ENCODE measurements around the gene BMPER.

Gene BMPER

GRCh38 chr7:33905389-33906032, at the start of gene BMPER:
TSS of gene BMPER (plus strand) at chr7:33905539. CDS start at chr7:33905614, 75 bp downstream.
- DNase-seq = no peak

GRCh38 chr7:33861947-33862346, 43.4 kb upstream of the BMPER start:
- no peak for DNase-seq

- no peak for DNase-seq
Observed at GRCh38 chr7:33862946-33863814, 42.2 kb upstream of the BMPER start.

- no peak for DNase-seq
Observed at GRCh38 chr7:33868166-33868565, 37.2 kb upstream of the BMPER start.

- DNase-seq = no peak
Observed at GRCh38 chr7:33869176-33869575, 36.2 kb upstream of the BMPER start.

GRCh38 chr7:33870120-33870519, 35.2 kb upstream of the BMPER start:
- DNase-seq = no peak

- no peak for DNase-seq
Observed at GRCh38 chr7:33872870-33873269, 32.5 kb upstream of the BMPER start.

- DNase-seq = peak; percentile 36
Observed at GRCh38 chr7:33873518-33873917, 31.8 kb upstream of the BMPER start.

GRCh38 chr7:33873981-33874750, 31.2 kb upstream of the BMPER start:
- no peak for DNase-seq

- DNase-seq = no peak
Observed at GRCh38 chr7:33874943-33875342, 30.4 kb upstream of the BMPER start.

GRCh38 chr7:33876596-33877274, 28.6 kb upstream of the BMPER start:
- DNase-seq = no peak

- no peak for DNase-seq
Observed at GRCh38 chr7:33880787-33881186, 24.6 kb upstream of the BMPER start.

GRCh38 chr7:33881316-33881715, 24.0 kb upstream of the BMPER start:
- no peak for DNase-seq

GRCh38 chr7:33882040-33882837, 23.1 kb upstream of the BMPER start:
- no peak for DNase-seq

GRCh38 chr7:33882950-33883670, 22.2 kb upstream of the BMPER start:
- no peak for DNase-seq

- DNase-seq = no peak
Observed at GRCh38 chr7:33883671-33883965, 21.7 kb upstream of the BMPER start.

- DNase-seq = no peak
Observed at GRCh38 chr7:33885290-33886148, 19.8 kb upstream of the BMPER start.

GRCh38 chr7:33886149-33886623, 19.2 kb upstream of the BMPER start:
- no peak for DNase-seq

- DNase-seq = no peak
Observed at GRCh38 chr7:33887266-33887975, 17.9 kb upstream of the BMPER start.

- DNase-seq = no peak
Observed at GRCh38 chr7:33888166-33888565, 17.2 kb upstream of the BMPER start.
